ENCODE measurements around the gene TMEM255A.
"Not testable (repeated sequence)": the region's sequence is repeated elsewhere in the genome, so short reads cannot be mapped to it uniquely, and the experiment has no call there.

The TMEM255A gene

DNA sequence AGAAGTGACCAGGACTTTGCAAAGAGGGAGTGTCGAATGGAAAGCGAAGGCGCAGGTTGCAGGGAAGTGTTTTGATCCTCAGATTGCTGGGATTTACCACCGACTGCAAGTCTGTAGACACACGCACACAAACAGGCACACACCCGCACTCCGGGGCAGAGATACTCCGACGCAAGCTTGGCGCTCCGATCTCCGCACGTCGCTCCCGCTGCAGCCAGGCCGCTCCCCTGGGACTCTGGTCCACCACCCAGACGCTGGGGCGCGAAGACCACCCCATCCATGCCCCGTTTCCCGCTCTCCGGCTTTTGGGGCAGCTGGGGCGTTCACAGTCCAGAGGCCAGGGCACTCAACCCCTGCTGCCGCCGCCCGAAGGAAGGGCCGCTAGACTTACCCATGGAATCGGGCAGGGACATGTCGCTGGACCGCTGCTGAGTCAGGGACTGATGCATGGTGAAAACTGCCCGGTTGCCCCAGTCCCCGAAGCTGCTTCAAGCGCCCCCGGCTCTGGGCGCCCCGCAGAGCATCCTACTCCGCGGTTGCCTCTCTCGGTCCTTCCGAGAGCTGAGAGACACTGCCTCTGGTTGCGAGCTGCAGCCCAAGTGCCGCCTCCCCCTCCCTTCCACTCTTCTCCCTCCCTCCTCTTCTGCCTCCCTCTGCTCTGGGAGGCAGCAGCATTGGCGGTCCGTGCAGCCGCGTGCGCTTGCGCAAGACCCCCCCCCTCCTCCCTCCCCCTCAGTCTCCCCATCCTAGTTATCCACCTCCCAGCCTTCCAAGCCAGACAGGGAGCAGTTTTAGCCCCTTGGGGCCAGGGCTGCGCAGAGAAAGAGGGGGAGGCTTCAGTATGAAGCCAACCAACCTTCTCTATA is at the start of gene TMEM255A:
Gene TMEM255A, minus strand, starts transcription at position 601 of the 866 bp plus-strand sequence. Its CDS starts 152 bp downstream, at position 449.
- Histone ChIP-seq H3K9me3 (ENCODE audit: low read length) (no peaks in the 10 kb centered on the region), H2AFZ (ENCODE audit: low read depth, low read length) (peak within 1 kb of the TSS; percentile 40), H3K27me3 (ENCODE audit: insufficient read depth, low read length) (peaks cover 26% of the 10 kb centered on the region), H3K36me3 (ENCODE audit: insufficient read depth, low read length) (no peaks in the 10 kb centered on the region), H3K4me1 (ENCODE audit: insufficient read depth, low read length) (peaks cover 10% of the 10 kb centered on the region), H3K4me3 (ENCODE audit: low read length) (peak within 1 kb of the TSS; percentile 50)

DNA sequence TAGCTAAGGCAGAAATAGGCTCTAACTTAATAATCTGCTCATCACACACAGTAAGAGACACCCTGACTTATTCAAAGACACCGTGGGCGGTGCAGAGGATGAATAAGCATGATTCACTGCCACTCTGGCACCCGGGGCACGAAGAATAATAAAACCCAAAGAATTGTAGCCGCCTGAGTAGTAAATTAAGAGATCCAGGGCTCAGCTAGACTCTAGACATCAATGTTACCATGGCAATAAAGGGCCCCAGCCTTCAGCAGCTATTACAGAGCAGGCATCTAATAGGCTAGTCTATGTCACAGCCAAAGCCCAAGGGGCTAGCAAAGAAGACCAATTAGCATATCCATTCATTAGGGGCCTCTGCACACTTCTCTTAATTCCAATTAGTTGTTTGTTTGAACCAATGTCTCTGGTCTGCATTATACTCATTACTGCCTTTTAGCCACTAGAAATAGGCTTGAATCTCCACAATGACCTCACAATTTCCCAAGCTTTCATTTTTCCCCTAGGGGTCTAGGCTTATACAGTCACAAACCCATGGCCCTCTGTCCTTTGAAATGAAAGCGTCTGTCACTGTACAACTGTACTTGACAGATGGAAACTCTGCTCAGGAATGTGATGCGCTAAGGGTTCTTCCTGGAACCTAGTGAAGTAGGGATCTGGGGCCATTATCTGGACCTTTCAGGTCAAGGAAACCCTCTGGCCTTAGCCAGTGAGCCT is 47.6 kb upstream of the TMEM255A start:
- peaks cover 4% of the 10 kb centered on the region for H3K27me3 ChIP-seq (ENCODE audit: insufficient read depth, low read length)
- H3K36me3 ChIP-seq (ENCODE audit: insufficient read depth, low read length), result no peaks in the 10 kb centered on the region
- H2AFZ ChIP-seq (ENCODE audit: low read depth, low read length), result no peak overlapping the region
- no peak overlapping the region for H3K4me3 ChIP-seq (ENCODE audit: low read length)
- H3K4me1 ChIP-seq (ENCODE audit: insufficient read depth, low read length), result peaks cover 36% of the 10 kb centered on the region
- no peaks in the 10 kb centered on the region for H3K9me3 ChIP-seq (ENCODE audit: low read length)

DNA sequence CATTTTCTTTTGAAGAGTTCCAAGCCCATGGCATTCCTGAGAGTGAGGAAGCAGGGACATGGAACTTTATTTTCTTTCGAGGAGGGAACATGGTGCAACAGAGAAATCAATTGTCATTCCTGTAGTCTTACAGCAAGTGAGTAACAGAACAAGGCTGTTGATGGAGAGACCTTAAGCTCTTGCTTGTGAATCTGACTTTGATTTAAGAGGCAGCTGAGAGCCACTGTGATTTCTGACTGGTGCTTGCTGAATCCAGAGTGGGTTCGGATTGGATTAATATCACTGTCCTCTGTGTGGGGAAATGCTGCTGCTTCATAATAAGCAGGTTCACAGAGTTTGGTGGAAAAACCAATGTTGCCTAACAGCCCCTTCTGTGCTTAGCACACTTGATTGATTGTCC is 45.9 kb upstream of the TMEM255A start:
- H3K4me1 ChIP-seq (ENCODE audit: insufficient read depth, low read length), result peaks cover 36% of the 10 kb centered on the region
- no peaks in the 10 kb centered on the region for H3K9me3 ChIP-seq (ENCODE audit: low read length)

DNA sequence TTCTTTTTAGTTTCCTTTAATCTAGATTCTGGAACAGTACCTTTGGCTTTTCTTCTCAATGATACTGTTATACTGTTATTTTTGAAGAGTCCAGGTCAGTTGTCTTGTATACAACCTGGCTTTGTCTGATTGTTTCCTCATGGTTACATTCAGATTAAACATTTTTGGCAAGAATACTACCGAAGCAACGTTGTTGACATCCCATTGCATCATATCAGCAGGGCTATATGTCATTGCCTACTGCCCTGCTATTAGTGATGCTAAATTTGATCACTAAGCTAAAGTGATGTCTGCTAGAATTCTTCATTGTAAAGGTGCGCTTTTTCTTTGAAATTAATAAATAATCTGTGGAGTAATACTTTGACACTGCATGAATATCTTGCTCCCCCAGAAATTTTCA is 44.8 kb upstream of the TMEM255A start:
- H3K9me3 ChIP-seq (ENCODE audit: low read length), result no peaks in the 10 kb centered on the region
- H3K27me3 ChIP-seq (ENCODE audit: insufficient read depth, low read length), result peaks cover 4% of the 10 kb centered on the region
- no peak overlapping the region for H3K4me3 ChIP-seq (ENCODE audit: low read length)
- no peak overlapping the region for H2AFZ ChIP-seq (ENCODE audit: low read depth, low read length)
- peaks cover 36% of the 10 kb centered on the region for H3K4me1 ChIP-seq (ENCODE audit: insufficient read depth, low read length)
- H3K36me3 ChIP-seq (ENCODE audit: insufficient read depth, low read length), result no peaks in the 10 kb centered on the region

More for the DNA sequence above, 45.9 kb upstream of the TMEM255A start:
- no peak overlapping the region for H3K4me3 ChIP-seq (ENCODE audit: low read length)
- H3K36me3 ChIP-seq (ENCODE audit: insufficient read depth, low read length), result no peaks in the 10 kb centered on the region
- peaks cover 4% of the 10 kb centered on the region for H3K27me3 ChIP-seq (ENCODE audit: insufficient read depth, low read length)
- peak overlapping the region; percentile 10 for H2AFZ ChIP-seq (ENCODE audit: low read depth, low read length)

DNA sequence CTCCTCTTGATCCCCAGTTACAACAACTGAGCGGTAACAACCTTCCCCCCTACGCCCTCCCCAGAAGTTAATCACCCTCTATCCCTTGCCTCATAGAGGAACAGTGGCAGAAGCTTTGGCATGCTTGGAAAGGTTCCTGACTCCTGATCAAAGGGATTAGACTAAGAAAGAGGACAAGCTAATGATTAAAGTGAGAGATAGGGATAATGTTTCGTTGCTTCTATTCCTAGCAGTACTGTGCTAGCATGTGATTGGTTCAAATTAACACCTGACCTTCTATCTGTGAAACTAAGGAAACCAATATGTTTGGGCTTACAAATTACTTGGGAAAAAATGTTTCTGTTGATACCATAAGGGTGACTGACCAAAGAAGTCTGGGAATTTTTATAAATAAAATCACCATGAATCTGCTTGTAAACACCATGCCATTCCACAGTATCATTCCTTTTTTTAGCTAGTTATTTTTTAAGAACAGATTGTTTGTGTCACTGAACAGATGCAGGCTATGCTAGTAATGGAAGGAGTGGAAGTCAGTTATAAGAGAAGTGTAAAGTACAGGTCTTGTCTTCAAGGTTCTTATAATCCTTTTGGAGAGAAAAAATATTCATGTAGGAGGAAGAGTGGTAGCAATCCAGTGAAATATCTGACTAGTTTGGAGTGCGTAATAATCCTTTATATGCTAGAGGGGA is 39.3 kb upstream of the TMEM255A start:
- no peak overlapping the region for H3K4me3 ChIP-seq (ENCODE audit: low read length)
- no peaks in the 10 kb centered on the region for H3K9me3 ChIP-seq (ENCODE audit: low read length)

DNA sequence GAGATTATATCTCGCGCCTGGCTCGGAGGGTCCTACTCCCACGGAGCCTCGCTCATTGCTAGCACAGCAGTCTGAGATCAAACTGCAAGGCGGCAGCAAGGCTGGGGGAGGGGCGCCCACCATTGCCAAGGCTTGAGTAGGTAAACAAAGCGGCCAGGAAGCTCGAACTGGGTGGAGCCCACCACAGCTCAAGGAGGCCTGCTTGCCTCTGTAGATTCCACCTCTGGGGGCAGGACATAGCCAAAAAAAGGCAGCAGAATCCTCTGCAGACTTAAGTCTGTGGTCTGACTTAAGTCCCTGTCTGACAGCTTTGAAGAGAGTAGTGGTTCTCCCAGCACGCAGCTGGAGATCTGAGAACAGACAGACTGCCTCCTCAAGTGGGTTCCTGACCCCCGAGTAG is 33.3 kb upstream of the TMEM255A start:
- H3K4me1 ChIP-seq (ENCODE audit: insufficient read depth, low read length); H3K27me3 ChIP-seq (ENCODE audit: insufficient read depth, low read length); H3K36me3 ChIP-seq (ENCODE audit: insufficient read depth, low read length); H3K9me3 ChIP-seq (ENCODE audit: low read length); H2AFZ ChIP-seq (ENCODE audit: low read depth, low read length); H3K4me3 ChIP-seq (ENCODE audit: low read length): not testable (repeated sequence)

More for the DNA sequence above, 39.3 kb upstream of the TMEM255A start:
- Histone ChIP-seq H2AFZ (ENCODE audit: low read depth, low read length) (no peak overlapping the region), H3K27me3 (ENCODE audit: insufficient read depth, low read length) (peaks cover 4% of the 10 kb centered on the region), H3K4me1 (ENCODE audit: insufficient read depth, low read length) (no peaks in the 10 kb centered on the region), H3K36me3 (ENCODE audit: insufficient read depth, low read length) (no peaks in the 10 kb centered on the region)

DNA sequence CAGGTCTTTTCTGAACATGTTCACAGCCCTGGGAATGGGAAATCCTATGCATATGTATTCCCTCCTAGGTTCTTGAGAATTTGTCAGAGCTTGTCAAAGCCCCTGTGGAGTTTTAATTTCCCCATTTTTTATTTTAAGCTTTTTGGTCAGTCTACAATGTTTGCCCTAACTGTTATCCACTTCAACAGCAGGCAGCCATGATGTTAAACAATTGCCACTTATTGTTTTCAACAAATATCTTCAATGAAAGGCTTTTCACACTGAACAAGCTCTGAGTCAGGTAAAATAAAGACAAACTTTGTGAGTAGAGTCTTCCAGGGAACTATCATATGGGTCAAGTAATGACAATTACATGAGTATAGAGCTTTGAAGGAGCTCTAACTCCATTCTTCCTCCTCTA is 25.6 kb upstream of the TMEM255A start:
- Histone ChIP-seq H3K4me3 (ENCODE audit: low read length) (no peak overlapping the region), H2AFZ (ENCODE audit: low read depth, low read length) (no peak overlapping the region), H3K27me3 (ENCODE audit: insufficient read depth, low read length) (no peaks in the 10 kb centered on the region), H3K9me3 (ENCODE audit: low read length) (peaks cover 4% of the 10 kb centered on the region), H3K36me3 (ENCODE audit: insufficient read depth, low read length) (no peaks in the 10 kb centered on the region), H3K4me1 (ENCODE audit: insufficient read depth, low read length) (no peaks in the 10 kb centered on the region)

DNA sequence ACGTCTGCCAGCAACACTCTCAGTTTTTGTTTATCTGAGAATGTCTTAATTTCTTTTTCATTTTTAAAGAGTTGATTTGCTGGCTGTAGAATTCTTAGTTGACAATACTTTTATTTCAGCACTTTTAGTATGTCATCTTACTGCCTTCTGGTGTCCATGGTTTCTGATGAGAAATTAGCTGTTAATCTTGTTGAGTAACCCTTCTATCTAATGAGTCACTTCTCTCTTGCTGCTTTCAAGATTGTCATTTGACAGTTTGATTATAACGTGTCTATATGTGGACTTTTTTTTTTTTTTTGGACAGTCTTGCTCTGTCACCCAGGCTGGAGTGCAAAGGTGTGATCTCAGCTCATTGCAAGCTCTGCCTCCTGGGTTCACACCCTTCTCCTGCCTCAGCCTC is 24.0 kb upstream of the TMEM255A start:
- Histone ChIP-seq H3K27me3 (ENCODE audit: insufficient read depth, low read length) (no peaks in the 10 kb centered on the region), H2AFZ (ENCODE audit: low read depth, low read length) (no peak overlapping the region), H3K4me3 (ENCODE audit: low read length) (no peak overlapping the region), H3K9me3 (ENCODE audit: low read length) (peaks cover 4% of the 10 kb centered on the region), H3K36me3 (ENCODE audit: insufficient read depth, low read length) (no peaks in the 10 kb centered on the region), H3K4me1 (ENCODE audit: insufficient read depth, low read length) (no peaks in the 10 kb centered on the region)

DNA sequence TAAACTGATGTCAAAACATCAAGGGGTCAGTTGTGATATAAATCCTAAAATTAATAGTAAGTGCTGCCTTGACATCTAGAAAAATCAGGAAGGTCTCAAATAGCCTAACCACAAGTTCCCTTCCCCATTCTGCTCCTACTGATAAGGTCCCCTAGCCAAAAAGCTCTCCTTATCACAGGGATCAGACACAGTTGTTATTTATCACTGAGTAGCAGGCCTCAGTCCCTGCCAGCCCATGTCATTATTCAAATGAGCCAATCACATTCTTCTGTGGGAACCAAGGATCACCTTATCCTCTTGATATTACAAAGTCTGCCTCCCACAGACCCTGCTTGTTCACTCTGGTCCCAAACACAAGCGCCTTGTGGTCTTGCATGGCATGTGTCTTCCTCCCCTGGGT is 23.3 kb upstream of the TMEM255A start:
- H3K9me3 ChIP-seq (ENCODE audit: low read length), result peaks cover 4% of the 10 kb centered on the region
- no peaks in the 10 kb centered on the region for H3K4me1 ChIP-seq (ENCODE audit: insufficient read depth, low read length)
- no peak overlapping the region for H2AFZ ChIP-seq (ENCODE audit: low read depth, low read length)
- H3K36me3 ChIP-seq (ENCODE audit: insufficient read depth, low read length), result no peaks in the 10 kb centered on the region
- no peaks in the 10 kb centered on the region for H3K27me3 ChIP-seq (ENCODE audit: insufficient read depth, low read length)
- H3K4me3 ChIP-seq (ENCODE audit: low read length), result no peak overlapping the region

DNA sequence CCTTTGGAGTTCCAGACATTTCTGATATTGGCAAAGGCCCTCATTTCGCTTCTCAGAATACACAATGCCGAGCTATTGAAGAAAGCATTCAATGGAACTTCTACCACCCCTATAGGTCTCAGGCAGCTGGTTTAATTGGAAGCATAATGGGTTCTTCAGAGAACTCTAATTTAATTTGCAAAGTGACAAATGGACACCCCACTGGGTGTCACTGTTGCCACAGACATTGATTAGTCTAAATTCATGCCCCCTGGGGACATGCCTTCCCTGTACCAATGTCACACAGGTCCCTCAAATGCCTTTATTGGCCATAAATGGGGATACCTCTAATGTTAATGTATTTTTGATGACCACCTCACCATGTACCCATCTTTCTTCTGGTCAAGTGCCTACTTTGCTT is 22.9 kb upstream of the TMEM255A start:
- no peak overlapping the region for H2AFZ ChIP-seq (ENCODE audit: low read depth, low read length)
- H3K27me3 ChIP-seq (ENCODE audit: insufficient read depth, low read length), result no peaks in the 10 kb centered on the region
- H3K9me3 ChIP-seq (ENCODE audit: low read length), result peaks cover 4% of the 10 kb centered on the region
- H3K36me3 ChIP-seq (ENCODE audit: insufficient read depth, low read length), result no peaks in the 10 kb centered on the region
- H3K4me3 ChIP-seq (ENCODE audit: low read length), result no peak overlapping the region
- H3K4me1 ChIP-seq (ENCODE audit: insufficient read depth, low read length), result no peaks in the 10 kb centered on the region

DNA sequence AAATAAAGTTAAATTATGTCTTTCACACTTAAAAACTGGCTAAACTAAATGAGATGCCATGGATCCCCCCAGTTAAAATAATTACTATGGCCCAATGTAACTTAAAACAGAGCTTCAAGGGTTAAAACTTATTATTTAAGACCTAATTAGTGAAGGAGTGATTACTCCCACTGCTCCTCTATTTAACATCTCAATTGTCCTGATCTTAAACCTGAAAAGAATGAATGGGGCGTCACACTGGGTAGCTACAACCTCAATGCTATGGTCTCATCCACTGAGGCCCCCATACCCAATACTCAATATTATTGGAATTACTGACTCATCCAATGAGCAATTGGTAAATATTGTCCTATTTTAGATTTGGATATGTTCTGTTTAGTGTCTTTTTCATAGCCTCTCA is 21.1 kb upstream of the TMEM255A start:
- Histone ChIP-seq H3K9me3 (ENCODE audit: low read length) (peaks cover 4% of the 10 kb centered on the region), H3K36me3 (ENCODE audit: insufficient read depth, low read length) (no peaks in the 10 kb centered on the region), H3K27me3 (ENCODE audit: insufficient read depth, low read length) (no peaks in the 10 kb centered on the region), H2AFZ (ENCODE audit: low read depth, low read length) (no peak overlapping the region), H3K4me1 (ENCODE audit: insufficient read depth, low read length) (no peaks in the 10 kb centered on the region), H3K4me3 (ENCODE audit: low read length) (no peak overlapping the region)

DNA sequence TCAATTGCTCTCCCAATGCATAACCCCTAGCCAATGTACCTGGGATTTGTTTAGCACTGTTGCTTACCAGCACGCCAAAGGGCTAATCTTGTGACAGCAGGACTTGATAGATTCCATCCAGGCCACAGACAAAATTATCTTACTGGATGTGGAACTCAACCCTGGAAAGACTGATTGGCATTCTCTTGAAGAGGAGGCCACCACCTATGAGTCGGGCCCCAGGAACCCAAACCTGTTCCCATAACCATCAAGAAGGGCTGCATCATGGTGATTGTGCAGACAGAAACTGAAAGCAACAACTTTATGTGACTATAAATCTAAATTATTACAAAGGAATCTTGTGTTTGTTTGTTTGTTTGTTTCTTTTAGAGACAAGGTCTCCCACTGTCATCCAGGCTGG is 19.9 kb upstream of the TMEM255A start:
- Histone ChIP-seq H3K4me3 (ENCODE audit: low read length) (no peak overlapping the region), H3K4me1 (ENCODE audit: insufficient read depth, low read length) (no peaks in the 10 kb centered on the region), H2AFZ (ENCODE audit: low read depth, low read length) (no peak overlapping the region), H3K9me3 (ENCODE audit: low read length) (no peaks in the 10 kb centered on the region), H3K36me3 (ENCODE audit: insufficient read depth, low read length) (no peaks in the 10 kb centered on the region), H3K27me3 (ENCODE audit: insufficient read depth, low read length) (no peaks in the 10 kb centered on the region)

Measured in neuron (in vitro differentiated cells).